ENCODE results near the gene TIGAR.

Gene TIGAR

DNA sequence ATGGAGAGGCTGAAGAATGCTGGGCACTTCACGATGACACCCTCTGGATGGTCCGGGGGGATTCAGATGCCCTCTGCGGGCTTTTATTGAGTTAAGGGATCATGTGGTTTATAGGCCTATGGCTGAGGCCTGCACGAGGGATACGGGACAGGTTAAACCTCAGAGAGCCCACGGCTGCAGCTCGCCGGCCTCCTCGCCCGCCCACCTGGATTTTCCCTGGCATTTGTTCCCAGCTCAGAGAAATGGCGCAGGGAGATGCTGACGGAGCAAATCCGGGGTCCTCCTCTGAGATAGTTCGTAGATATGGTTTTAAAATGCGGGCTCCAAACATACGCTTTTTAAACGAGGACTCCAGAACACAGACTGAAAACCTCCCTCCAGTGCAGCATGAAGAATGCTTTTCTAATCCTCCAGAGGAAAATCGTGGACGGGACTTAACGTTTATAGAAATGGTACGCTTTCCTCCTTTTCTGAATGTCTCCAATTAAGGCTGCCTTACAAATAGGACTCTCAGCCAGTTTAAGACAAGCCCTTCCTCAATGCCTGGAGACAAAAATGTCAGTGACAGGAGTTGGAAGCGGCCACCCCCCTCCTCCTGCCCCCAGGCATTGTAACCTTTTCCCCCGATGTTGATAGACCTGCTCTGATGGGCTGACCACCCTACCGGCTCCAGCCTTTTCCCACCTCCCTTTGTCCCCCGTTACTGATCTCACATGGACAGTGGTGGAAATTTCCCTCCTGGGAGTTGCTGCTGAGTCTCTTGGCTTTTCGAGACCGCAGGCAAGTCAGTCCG lies 30.8 kb upstream of the TIGAR start:
- H3K9me3 Mint-ChIP-seq: no peaks in the 10 kb centered on the region
- peaks cover 92% of the 10 kb centered on the region for H3K4me1 Mint-ChIP-seq
- peak overlapping the region; percentile 35 for H3K27ac Mint-ChIP-seq
- peak overlapping the region; percentile 44 for H3K4me3 Mint-ChIP-seq
- H3K27me3 Mint-ChIP-seq: no peaks in the 10 kb centered on the region
- H3K36me3 Mint-ChIP-seq: peaks cover 37% of the 10 kb centered on the region

DNA sequence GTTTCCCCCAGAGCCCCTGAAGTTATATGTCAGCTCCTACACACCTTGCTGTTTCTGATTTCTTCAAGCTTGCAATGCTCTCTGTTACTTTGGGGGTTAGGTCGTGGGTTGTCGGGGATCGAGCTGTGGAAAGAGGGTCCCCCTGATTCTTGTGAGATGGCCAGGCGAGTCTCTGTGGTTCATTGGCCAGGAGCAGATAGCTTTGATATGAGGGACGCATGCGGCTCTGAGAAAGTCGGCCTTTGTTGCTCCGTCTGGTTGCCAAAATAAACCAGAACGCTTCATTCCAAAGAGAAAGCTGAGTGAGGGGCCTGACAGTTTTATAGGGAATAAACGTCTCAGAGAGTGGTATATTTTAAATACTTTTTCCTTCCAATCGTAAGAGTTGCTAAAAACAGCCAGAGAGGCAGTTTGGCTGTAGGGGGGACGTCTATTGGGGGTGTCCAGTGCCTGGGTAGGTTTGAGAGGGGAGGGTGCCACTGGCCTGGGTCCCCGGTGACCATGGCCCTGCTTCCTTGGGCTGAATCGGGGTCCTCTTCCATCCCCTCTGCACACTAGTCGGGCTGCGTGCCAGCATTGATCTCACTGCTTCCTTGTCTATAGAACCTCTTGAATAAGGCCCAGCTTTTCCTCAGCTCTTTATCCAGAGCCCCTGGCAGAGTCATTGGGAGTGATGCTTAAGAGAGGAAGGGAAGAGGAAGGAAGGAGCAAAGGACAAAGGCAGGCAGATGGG lies 28.5 kb upstream of the TIGAR start:
- no peaks in the 10 kb centered on the region for H3K9me3 Mint-ChIP-seq
- H3K27ac Mint-ChIP-seq: peak overlapping the region; percentile 74
- peaks cover 29% of the 10 kb centered on the region for H3K36me3 Mint-ChIP-seq
- H3K27me3 Mint-ChIP-seq: no peaks in the 10 kb centered on the region
- peaks cover 80% of the 10 kb centered on the region for H3K4me1 Mint-ChIP-seq
- peak overlapping the region; percentile 65 for H3K4me3 Mint-ChIP-seq

DNA sequence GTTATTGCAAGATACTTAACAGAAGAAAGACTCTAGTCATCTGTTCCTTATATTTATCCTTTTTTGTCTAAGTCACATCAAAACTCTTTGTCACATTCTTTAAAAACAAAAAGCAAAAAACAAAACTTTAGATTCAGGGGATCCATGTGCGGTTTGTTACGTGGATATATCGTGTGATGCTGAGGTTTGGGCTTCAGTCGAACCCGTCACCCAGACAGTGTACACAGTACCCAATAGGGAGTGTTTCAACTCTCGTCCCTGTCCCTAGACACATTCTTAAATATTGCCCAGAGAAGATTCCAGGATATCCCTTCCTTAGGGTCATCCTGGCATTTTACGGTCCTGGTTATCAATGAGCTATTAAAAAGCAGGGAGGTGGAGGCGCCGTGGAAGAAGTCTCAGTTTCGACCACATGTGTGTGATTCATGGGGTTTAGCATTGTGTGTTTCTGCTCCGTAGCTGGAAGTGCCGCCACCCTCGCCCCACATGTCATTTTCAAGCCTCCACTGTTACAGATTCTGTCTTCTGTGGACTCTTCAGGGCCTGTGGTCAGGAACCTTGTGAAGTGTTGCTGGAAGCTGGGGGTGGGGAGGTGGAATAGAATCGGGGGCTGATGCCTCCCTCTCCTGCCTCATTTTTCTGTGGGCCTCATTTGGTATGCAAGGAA lies 27.6 kb upstream of the TIGAR start:
- Mint-ChIP-seq H3K36me3 (peaks cover 24% of the 10 kb centered on the region), H3K4me1 (peaks cover 77% of the 10 kb centered on the region), H3K4me3 (peak overlapping the region; percentile 85), H3K9me3 (no peaks in the 10 kb centered on the region), H3K27me3 (no peaks in the 10 kb centered on the region), H3K27ac (peak overlapping the region; percentile 98)

DNA sequence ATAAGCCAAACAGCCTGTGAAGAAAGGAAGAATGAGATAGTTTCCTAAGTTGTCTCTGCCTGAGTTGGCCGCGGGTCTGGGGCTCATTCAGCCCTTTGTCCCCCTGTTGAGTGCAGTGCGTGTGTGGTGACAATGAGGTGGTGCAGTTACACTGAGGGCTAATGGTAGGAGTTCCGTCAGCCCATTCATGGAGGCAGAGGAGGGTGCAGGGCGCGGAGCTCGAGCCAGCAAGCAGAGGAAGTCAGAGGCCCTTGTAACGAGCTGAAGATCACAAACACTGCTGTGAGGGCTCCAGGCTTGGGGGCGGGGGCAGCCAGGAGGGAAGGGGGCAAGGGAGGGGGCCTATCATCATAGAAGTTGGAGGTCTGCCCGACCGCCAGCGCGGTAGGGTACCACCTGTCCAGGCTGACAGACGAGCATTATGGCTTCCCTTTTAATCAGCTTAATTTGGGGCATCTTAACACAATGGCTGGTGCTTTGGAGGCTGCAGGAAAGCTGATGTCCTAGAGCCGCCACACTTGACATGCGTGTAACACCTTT lies 27.0 kb upstream of the TIGAR start:
- Mint-ChIP-seq H3K9me3 (no peaks in the 10 kb centered on the region), H3K27ac (peak overlapping the region; percentile 98), H3K4me3 (peak overlapping the region; percentile 85), H3K27me3 (no peaks in the 10 kb centered on the region), H3K4me1 (peaks cover 71% of the 10 kb centered on the region), H3K36me3 (peaks cover 24% of the 10 kb centered on the region)

DNA sequence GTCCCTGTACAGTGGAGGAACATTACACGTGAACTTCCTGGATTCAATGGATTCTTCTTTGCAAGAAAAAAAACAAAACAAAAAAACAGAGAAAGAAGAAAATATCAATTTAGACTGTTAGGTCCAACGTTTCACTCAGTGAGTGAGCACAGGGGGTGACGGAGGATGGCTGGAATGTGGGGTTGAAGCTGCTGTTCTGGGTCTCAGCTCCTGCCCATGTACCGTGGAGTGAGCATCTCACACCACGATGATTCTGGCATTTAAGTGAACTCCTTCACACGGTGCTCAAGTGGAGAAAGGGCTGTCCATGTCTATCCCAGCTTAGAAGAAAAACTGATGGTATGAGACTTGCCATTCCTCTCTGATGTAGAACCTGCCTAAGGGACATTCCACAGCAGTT lies 24.3 kb upstream of the TIGAR start:
- Mint-ChIP-seq H3K4me3 (no peak overlapping the region), H3K9me3 (no peaks in the 10 kb centered on the region), H3K27me3 (no peaks in the 10 kb centered on the region), H3K27ac (peak overlapping the region; percentile 61), H3K4me1 (peaks cover 57% of the 10 kb centered on the region), H3K36me3 (peaks cover 31% of the 10 kb centered on the region)

DNA sequence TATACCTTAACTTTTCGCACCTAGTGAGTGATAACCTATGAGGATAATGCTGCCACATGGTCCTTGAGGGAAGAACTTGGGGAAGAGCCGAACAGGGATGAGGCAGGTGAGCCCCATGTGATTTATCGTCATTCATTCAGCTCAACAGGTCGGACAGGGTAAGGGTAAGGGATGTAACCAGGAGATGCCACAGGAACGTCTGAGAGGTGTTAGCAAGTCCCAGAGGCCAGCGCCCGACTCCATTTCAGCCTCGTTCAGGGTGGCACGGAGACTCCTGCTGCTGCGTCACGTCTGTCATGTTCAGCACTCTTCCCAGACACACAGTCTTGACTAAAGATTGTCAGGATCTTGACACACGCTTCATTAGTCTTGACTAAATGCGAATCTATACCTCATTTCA lies 23.4 kb upstream of the TIGAR start:
- Mint-ChIP-seq H3K36me3 (peaks cover 37% of the 10 kb centered on the region), H3K9me3 (no peaks in the 10 kb centered on the region), H3K27ac (peak overlapping the region; percentile 74), H3K4me3 (no peak overlapping the region), H3K27me3 (no peaks in the 10 kb centered on the region), H3K4me1 (peaks cover 48% of the 10 kb centered on the region)

DNA sequence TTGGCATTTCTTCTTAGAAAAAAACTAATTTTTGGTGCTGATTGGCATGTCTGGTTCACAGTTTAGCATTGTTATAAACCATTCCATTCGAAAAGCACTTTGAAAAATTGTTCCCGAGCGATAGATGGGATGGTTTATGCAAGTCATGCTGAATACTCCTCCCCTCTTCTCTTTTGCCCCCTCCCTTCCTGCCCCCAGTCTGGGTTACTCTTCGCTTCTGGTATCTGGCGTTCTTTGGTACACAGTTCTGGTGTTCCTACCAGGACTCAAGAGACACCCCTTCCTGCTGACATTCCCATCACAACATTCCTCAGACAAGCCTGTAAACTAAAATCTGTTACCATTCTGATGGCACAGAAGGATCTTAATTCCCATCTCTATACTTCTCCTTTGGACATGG lies 20.1 kb upstream of the TIGAR start:
- H3K27me3 Mint-ChIP-seq: no peaks in the 10 kb centered on the region
- peak overlapping the region; percentile 62 for H3K27ac Mint-ChIP-seq
- no peak overlapping the region for H3K4me3 Mint-ChIP-seq
- peaks cover 28% of the 10 kb centered on the region for H3K4me1 Mint-ChIP-seq
- no peaks in the 10 kb centered on the region for H3K9me3 Mint-ChIP-seq
- peaks cover 32% of the 10 kb centered on the region for H3K36me3 Mint-ChIP-seq

DNA sequence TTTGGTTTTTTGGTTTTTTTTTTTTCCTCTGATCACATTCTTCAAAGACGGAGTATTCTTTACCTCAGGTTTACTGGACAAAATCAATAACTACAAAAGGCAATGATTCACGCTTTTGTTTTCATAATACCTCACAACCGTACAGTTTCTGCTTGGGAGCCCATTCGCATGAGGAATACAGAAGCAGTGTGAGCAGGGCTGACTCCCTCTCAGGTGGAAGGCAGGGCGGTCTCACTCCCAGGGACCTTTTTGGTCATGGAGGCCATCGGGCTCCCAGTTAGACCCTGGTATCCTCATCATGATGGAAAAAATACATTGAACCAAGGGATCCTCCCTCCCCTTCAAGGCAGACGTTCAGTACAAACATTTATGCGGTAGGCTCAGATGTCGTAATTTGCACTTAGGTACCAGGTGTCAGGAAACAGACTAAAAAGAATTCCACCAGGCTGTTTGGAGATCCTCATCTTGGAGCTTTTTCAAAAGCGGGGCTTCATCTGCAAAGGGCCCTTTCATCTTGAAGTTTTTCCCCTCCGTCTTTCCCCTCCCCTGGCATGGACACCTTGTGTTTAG lies 19.0 kb upstream of the TIGAR start:
- Mint-ChIP-seq H3K36me3 (peaks cover 34% of the 10 kb centered on the region), H3K9me3 (no peaks in the 10 kb centered on the region), H3K4me3 (peak overlapping the region; percentile 36), H3K27me3 (no peaks in the 10 kb centered on the region), H3K27ac (peak overlapping the region; percentile 70), H3K4me1 (peaks cover 20% of the 10 kb centered on the region)

DNA sequence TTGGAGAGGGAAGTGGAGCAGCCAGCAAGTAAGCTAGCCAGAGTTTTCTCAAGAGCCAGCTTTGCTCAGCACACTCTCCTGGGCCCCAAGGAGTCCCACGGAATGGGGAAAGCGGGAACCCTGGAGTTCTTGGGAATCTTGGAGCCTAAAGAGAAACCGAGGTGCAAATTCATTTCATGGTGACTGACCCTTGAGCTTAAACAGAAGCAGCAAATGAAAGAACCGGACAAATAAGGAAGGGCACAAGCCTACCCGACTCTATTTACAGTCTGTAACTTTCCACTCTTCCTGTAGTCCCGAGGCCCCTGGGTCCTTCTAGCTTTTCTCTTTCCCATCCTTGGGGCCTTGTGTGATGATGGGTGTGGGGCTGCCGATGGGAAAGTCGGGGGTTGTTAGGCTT lies 18.1 kb upstream of the TIGAR start:
- H3K36me3 Mint-ChIP-seq: peaks cover 36% of the 10 kb centered on the region

DNA sequence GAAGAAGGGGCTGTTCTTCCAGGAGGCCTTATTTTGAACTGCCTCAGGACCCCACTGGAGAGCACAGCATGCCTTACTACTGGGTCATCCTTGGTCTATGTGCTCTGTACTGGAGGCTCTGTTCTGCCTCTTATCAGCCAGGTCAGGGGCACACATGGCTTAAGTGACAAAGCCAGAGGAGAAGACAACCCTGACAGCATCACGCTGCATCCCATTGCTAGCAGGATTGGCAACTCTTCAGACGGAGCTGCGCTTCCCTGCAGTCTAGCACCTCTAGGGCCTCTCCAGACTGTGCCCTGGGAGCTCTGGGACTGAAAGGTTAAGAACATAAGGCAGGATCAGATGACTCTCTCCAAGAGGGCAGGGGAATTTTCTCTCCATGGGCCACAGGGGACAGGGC lies 17.3 kb upstream of the TIGAR start:
- Mint-ChIP-seq H3K36me3 (peaks cover 36% of the 10 kb centered on the region), H3K4me1 (peaks cover 15% of the 10 kb centered on the region), H3K27ac (peak overlapping the region; percentile 80), H3K27me3 (no peaks in the 10 kb centered on the region), H3K9me3 (no peaks in the 10 kb centered on the region), H3K4me3 (no peak overlapping the region)

More for the DNA sequence above, 18.1 kb upstream of the TIGAR start:
- Mint-ChIP-seq H3K9me3 (no peaks in the 10 kb centered on the region), H3K27ac (no peak overlapping the region), H3K4me3 (no peak overlapping the region), H3K27me3 (no peaks in the 10 kb centered on the region), H3K4me1 (peaks cover 20% of the 10 kb centered on the region)

DNA sequence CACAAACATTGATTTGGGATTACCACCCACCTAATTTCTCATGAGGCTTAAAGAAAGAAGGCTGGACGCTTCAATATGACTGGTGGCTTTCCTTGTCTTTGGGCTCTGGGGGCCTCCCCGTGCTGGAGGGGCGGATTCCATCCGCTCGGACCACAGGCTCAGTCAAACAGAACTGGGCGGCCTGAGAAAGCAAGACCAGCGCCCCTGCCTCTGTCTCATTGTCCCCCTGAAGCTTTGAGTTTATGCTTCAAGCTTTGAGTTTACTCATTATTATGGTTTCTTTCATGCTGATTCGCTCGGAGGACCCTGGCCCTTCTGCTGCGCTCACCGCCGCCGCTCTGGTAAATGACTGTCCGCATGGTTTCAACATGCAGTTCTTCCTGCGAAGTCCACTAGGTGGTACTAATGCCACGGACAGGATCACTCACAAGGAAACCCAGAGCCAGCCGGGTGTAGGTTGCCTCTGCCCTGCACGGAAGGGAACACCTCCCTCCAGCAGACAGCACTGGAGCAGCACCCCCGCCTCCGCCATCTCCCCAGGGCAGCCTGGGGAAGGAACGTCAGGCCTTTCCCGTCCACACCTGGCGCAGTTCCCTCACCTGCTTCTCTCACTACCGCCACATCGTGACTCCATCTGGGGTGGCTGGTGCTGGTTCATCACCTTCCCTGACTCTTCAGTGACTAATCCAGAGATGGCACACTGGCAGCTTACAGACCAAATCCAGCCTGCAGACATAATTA lies 13.2 kb upstream of the TIGAR start:
- Mint-ChIP-seq H3K4me3 (no peak overlapping the region), H3K27me3 (no peaks in the 10 kb centered on the region), H3K9me3 (no peaks in the 10 kb centered on the region), H3K36me3 (peaks cover 16% of the 10 kb centered on the region), H3K27ac (peak overlapping the region; percentile 73), H3K4me1 (peaks cover 8% of the 10 kb centered on the region)

DNA sequence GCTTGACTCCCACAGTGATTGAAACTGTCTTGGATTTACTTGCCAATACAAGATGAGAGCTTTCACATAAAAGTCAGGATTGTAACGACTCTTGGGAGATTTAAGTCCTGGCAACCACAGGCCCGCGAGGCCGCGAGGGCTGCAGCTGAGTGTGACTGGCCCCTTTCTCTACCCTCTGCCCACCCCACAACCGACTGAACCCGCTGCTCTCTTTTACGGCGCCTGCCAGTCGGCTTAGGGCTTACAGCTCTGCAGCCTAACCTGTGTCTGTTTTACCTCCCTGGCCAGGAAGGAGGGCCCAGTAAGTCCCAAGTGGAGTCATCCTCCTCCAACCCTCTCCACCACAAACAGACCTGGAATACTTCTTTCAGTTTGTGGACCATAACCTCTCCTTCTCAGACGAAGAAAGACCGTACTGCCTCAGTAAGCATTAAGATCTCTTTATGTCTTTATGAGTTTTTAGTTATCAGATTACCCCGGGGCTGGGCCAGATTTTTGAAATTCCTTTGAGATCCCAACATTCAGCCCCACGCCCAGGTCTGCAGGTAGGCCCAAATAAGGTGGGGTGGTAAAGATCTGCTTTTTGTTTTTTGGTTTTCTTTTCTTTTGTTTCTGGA lies 12.6 kb upstream of the TIGAR start:
- peaks cover 13% of the 10 kb centered on the region for H3K36me3 Mint-ChIP-seq
- H3K27me3 Mint-ChIP-seq: no peaks in the 10 kb centered on the region
- H3K4me3 Mint-ChIP-seq: no peak overlapping the region
- peak overlapping the region; percentile 73 for H3K27ac Mint-ChIP-seq
- H3K9me3 Mint-ChIP-seq: no peaks in the 10 kb centered on the region
- H3K4me1 Mint-ChIP-seq: peaks cover 3% of the 10 kb centered on the region

DNA sequence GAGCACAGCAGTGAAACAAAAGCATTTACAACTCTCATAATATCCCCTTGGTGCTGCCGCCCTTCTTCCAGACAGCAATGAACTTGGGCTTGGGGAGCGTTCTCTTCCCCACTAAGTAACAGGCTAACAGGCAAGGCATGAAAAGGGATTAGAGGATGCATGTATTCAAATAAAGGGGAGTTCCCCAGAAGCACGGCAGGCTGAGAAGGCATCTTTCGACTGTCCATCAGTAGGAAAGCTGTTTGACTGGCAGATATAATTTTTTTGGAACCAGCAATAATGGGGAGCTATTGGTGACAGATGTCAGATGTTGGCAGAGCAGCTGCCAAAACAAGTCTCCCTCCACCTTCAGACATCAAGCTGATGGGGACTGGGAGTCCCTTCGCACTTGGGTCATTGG lies 9.2 kb upstream of the TIGAR start:
- no peak overlapping the region for H3K27ac Mint-ChIP-seq
- H3K4me1 Mint-ChIP-seq: no peaks in the 10 kb centered on the region

DNA sequence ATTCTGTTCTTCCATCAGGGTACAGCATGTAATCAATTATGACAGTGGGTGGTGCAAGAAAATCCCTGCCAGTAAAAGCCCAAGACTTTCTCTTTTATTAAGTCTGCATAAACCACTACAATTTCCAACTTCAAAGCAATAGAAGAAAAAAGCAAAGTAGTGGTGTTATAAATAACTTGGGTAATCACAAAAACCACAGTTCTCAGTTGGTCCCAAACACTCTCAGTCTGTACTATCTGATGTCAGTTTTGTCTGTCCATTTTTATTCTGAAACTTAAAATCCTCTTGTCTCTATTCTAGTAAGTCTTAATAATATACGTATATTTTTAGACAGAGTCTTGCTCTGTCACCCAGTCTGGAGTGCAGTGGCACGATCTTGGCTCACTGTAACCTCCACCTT lies 8.8 kb upstream of the TIGAR start:
- Mint-ChIP-seq H3K4me1 (no peaks in the 10 kb centered on the region), H3K27me3 (no peaks in the 10 kb centered on the region), H3K9me3 (no peaks in the 10 kb centered on the region), H3K36me3 (peaks cover 2% of the 10 kb centered on the region), H3K4me3 (no peak overlapping the region), H3K27ac (peak overlapping the region; percentile 30)

More for the DNA sequence above, 9.2 kb upstream of the TIGAR start:
- Mint-ChIP-seq H3K27me3 (no peaks in the 10 kb centered on the region), H3K9me3 (no peaks in the 10 kb centered on the region), H3K36me3 (peaks cover 4% of the 10 kb centered on the region), H3K4me3 (no peak overlapping the region)

Data from activated naive CD4-positive, alpha-beta T cell treated with anti-CD3 and anti-CD28 coated beads, Interleukin-2, amount 50 U/mL, for 24 hours (primary cell).